RPMI8226 (cell line): ENCODE measurements around the gene EML4.

ENCODE experiments used
- DNase-seq: peaks from one replicate; pipeline ENCODE4 v3.0.0-alpha.2; 2015

Gene EML4

GRCh38 chr2:42227491-42227890, 58.3 kb downstream of the EML4 start:
- DNase-seq, result no peak

GRCh38 chr2:42228101-42228500, 58.9 kb downstream of the EML4 start:
- DNase-seq, result no peak

- DNase-seq, result no peak
Observed at GRCh38 chr2:42229949-42230348, 60.8 kb downstream of the EML4 start.

- DNase-seq, result no peak
Observed at GRCh38 chr2:42230891-42231290, 61.7 kb downstream of the EML4 start.

GRCh38 chr2:42232024-42232423, 62.9 kb downstream of the EML4 start:
- DNase-seq, result no peak

- no peak for DNase-seq
Observed at GRCh38 chr2:42233976-42234441, 64.9 kb downstream of the EML4 start.

GRCh38 chr2:42236911-42237310, 67.8 kb downstream of the EML4 start:
- DNase-seq, result no peak

GRCh38 chr2:42238644-42239288, 69.6 kb downstream of the EML4 start:
- DNase-seq, result peak; percentile 28

GRCh38 chr2:42239289-42239661, 70.1 kb downstream of the EML4 start:
- DNase-seq, result no peak

GRCh38 chr2:42239811-42240210, 70.7 kb downstream of the EML4 start:
- DNase-seq, result no peak

- no peak for DNase-seq
Observed at GRCh38 chr2:42241517-42241916, 72.4 kb downstream of the EML4 start.

GRCh38 chr2:42243297-42243696, 74.1 kb downstream of the EML4 start:
- no peak for DNase-seq

GRCh38 chr2:42244520-42244919, 75.4 kb downstream of the EML4 start:
- no peak for DNase-seq

GRCh38 chr2:42245396-42245795, 76.2 kb downstream of the EML4 start:
- no peak for DNase-seq

GRCh38 chr2:42246562-42246961, 77.4 kb downstream of the EML4 start:
- no peak for DNase-seq

GRCh38 chr2:42248846-42249245, 79.7 kb downstream of the EML4 start:
- DNase-seq, result no peak

GRCh38 chr2:42249284-42249683, 80.1 kb downstream of the EML4 start:
- no peak for DNase-seq

GRCh38 chr2:42249887-42250286, 80.7 kb downstream of the EML4 start:
- no peak for DNase-seq

GRCh38 chr2:42250925-42251324, 81.8 kb downstream of the EML4 start:
- no peak for DNase-seq

- no peak for DNase-seq
Observed at GRCh38 chr2:42252464-42252863, 83.3 kb downstream of the EML4 start.

- DNase-seq, result no peak
Observed at GRCh38 chr2:42254186-42254895, 85.2 kb downstream of the EML4 start.

GRCh38 chr2:42256505-42256904, 87.4 kb downstream of the EML4 start:
- DNase-seq, result peak; percentile 11

- DNase-seq, result no peak
Observed at GRCh38 chr2:42261518-42262195, 92.5 kb downstream of the EML4 start.

GRCh38 chr2:42266236-42266635, 97.1 kb downstream of the EML4 start:
- DNase-seq, result no peak
